ENCODE measurements around the gene BPIFB3.
"Not testable (repeated sequence)": the region's sequence is repeated elsewhere in the genome, so short reads cannot be mapped to it uniquely, and the experiment has no call there.

BPIFB3 gene

DNA sequence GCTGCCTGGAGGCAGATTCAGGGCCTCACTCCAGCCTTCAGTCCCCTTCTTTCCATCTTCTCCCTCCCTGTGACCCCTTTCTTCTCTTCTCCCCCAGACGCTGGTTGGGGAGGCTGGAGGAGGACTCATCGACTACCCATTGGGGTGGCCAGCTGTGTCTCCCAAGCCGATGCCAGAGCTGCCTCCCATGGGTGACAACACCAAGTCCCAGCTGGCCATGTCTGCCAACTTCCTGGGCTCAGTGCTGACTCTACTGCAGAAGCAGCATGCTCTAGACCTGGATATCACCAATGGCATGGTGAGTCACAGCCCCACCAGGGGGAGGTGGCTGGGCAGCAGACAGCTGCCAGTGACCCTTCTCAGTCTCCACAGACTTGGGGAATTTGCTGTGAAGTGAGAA lies 38.7 kb downstream of the BPIFB3 start:
- DNase-seq, result no peak

GRCh38 chr20:33093074-33093473 lies 39.4 kb downstream of the BPIFB3 start:
- no peak for DNase-seq

DNA sequence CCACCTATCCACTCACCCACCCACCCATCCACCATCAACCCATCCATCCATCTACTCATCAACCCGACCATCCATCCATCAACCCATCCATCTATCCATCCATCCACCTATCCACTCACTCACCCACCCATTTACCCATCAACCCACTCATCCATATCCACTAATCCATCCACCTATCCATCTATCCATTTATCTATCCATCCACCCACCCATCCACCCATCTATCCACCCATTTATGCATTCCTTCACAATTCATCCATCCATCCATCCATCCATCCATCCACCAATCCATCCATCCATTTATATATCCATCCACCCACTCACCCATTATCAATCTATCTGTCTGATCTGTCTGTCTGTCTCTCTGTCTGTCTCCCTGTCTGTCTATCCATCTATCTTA lies 39.9 kb downstream of the BPIFB3 start:
- no peak for DNase-seq

- DNase-seq, result no peak
Observed at GRCh38 chr20:33095249-33095648, 41.5 kb downstream of the BPIFB3 start.

DNA sequence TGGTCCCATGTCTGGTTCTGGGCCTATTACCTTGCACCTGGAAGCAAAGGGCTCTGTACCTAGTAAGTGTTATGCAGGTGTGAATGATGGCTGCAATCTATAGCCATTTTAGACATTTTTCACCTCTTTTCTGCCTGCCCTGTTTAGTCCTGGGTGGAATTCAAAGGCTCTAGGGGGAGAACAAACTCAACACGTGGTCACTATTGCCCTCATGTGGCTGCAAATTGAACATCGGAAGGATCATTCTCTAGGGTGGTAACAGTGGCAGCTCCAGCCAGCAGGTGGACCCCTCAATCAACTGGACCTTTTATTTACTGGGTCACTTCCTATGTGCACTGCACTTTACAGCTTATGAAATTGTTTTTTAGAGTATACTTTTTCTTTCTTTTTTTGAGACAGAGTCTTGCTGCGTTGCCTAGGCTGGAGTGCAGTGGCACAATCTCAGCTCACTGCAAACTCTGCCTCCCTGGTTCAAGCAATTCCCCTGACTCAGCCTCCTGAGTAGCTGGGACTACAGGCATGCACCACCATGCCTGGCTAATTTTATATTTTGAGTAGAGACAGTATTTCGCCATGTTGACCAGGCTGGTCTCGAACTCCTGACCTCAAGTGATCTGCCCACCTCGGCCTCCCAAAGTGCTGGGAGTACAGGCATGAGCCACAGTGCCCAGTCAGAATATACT lies 42.3 kb downstream of the BPIFB3 start:
- peak; percentile 49 to 57 for DNase-seq

- DNase-seq, result no peak
Observed at GRCh38 chr20:33097001-33097400, 43.3 kb downstream of the BPIFB3 start.

DNA sequence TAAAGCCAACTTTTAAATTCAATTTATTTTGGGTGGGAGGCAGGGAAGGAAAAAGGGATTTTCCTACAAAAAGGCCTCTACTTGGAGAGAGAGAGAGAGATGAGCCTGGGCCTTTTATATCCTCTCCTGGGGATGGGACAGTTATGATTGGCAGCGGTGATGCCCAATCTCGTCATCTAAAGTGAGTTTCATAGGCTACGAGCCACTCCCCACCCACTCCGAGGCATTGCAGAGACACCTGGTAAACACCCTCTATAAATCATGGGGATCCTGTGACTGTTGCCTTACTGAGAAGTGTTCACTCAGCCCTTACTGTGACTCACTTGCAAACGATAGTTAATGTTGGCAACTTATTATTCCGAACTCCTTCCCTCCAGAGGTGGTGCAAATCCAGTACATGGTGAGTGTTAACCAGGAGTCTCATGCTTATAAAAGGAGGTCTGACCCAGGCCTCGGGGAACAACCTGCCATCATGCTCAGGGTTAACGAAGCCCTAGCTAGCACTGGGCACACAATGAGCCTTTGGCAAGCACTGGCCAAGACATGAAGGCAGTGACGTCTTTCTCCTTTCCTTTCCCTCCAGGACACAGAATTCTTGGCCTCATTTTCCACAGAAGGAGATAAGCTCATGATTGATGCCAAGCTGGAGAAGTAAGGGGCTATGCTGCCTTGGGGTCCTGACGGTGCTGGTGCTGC lies 46.3 kb downstream of the BPIFB3 start:
- no peak for DNase-seq

GRCh38 chr20:33103556-33103955 lies 49.9 kb downstream of the BPIFB3 start:
- DNase-seq, result no peak

DNA sequence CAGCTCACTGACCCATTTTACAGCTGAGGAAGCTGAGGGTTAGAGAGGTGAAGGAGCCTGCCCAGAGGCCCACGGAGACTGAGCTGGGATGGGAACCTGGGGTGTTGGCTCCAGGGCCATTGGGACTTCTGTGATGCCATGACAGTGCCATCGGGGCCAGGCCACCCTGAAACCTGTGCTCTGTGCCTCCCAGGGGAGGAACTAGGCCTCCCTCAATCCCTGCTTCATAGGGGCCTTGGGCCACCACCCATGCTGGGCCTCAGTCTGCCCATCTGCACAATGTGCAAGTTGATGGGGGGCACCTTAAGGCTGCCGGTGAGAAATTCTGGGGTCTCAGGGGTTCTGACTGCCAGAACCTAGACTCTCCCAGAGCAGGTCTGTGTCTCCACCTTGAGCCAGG lies 50.6 kb downstream of the BPIFB3 start:
- no peak for DNase-seq

DNA sequence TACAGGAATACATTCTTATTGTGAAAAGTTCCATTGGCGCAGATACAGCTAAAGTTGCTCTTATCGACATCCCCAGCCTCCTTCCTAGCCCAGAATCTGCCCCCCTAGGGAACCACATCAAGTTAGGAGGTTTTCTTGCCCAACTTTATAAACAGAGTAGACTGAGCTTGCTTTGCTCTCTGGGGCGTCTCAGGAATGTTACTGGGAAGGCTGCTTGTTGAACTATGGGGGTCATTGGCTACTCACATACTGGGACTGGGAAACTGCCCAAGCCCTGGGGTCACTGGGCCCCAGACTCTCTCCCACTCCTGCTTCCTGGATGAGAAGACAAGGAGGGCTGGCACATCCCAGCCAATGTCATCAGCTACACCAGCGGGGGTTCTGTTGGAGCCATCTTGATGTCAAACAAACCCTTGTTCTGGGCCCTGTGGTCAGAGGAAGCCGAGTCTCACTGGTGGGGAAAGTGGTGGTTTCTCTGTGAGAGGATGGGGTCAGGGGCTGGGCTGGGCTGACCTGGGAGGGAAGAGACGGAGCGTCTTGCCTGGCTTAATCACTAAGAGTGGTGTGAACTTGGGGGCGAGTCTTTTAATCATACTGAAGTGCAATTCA lies 51.7 kb downstream of the BPIFB3 start:
- no peak for DNase-seq

- not testable (repeated sequence) for DNase-seq
Observed at GRCh38 chr20:33106058-33106620, 52.4 kb downstream of the BPIFB3 start.

DNA sequence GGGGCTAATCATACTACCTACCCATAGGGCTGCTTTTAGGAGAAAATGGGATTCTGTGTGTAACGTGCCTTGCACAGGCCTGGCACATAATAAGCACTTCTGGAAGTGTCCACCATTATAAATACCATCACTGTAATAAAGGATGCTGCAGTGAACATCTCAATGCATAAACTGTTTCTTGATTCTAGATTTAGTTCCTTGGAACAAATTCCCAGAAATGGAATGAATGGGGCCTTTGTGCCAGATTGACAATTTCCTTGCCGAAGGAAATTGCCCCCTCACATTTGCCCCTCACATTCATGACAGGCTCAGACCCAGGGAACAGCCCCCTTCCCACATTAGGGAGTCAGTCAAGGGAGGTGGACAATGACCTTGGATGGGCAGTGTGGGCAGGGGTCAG lies 55.0 kb downstream of the BPIFB3 start:
- DNase-seq, result no peak

DNA sequence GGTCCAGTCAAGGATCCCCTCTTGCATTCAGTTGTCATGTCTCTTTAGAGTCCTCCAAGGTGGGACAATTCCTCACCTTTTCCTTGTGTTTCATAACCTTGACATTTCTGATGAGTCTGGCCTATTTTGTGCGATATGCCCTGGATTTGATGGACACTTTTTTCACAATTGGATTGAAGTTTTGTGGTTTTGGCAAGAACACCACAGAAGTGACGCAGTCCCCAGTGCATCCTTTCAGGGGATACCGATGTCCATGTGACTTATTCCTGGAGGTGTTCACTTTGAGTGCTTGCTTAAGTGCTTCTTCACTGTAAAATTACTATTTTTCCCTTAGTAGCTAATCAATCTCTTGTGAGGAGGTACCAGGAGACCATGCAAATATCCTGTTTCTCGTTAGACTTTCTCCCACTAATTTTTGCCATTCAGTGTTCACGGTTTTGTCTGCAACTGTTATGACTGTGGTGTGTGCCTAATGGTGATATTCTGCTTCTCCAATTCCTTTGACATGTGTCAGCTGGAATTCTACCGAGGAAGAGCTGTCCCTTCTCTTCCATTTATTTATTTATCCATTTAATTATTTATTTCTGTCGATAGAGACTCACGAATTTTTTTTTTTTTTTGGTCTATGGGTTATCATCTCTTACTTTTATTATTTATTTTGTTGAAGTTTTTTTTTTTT lies 56.6 kb downstream of the BPIFB3 start:
- DNase-seq, result no peak

GRCh38 chr20:33111306-33111705 lies 57.6 kb downstream of the BPIFB3 start:
- no peak for DNase-seq

GRCh38 chr20:33112547-33113386 lies 59.1 kb downstream of the BPIFB3 start:
- DNase-seq, result no peak

- DNase-seq, result no peak
Observed at GRCh38 chr20:33113387-33113908, 59.7 kb downstream of the BPIFB3 start.

- not testable (repeated sequence) for DNase-seq
Observed at GRCh38 chr20:33115501-33115900, 61.8 kb downstream of the BPIFB3 start.

- DNase-seq, result no peak
Observed at GRCh38 chr20:33119725-33120720, 66.3 kb downstream of the BPIFB3 start.

GRCh38 chr20:33120934-33121333 lies 67.2 kb downstream of the BPIFB3 start:
- no peak for DNase-seq

DNA sequence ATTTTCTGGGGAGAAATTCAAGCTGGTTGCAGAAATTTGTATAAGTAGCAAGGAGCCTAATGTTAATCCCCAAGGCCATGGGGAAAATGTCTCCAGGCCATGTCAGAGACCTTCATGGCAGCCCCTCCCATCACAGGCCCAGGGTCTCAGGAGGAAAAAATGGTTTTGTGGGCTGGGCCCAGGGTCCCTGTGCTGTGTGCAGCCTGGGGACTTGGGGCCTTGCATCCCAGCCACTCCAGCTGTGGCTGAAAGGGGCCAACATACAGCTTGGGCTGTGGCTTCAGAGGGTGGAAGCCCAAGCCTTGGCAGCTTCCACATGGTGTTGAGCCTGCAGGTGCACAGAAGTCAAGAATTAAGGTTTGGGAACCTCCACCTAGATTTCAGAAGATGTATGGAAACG lies 68.6 kb downstream of the BPIFB3 start:
- DNase-seq, result not testable (repeated sequence)
